ENCODE data around the gene SUSD1.

The SUSD1 gene

DNA sequence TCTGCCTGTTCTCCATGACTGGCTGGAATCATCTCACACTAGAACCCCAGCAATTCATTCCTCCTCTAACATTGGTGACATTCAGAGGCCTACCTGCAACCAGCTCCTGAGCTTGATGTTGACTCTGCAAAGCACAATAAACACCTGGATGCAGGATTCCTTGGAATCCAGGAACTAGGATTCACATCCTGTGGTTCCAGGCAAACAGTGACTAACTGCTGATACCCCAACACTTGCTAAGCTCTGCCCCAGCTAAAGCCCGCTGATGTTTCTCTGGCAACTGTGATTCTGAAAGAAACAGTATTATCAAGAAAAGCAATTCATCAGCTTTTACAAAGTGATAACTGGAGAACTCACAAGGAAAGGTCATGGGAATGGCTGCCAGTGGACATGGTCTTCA lies 29.2 kb downstream of the SUSD1 start:
- no peak overlapping the region for H3K9ac ChIP-seq
- no peaks in the 10 kb centered on the region for H3K36me3 ChIP-seq (ENCODE audit: insufficient read depth)
- H3K4me2 ChIP-seq = no peak overlapping the region
- H3K4me3 ChIP-seq (IDR thresholded peaks at IDR 0.05; ENCODE audit: insufficient read depth, low read depth, low read length) = no peak overlapping the region
- no peak overlapping the region for H2AFZ ChIP-seq (ENCODE audit: low read depth)
- no peaks in the 10 kb centered on the region for H3K27me3 ChIP-seq (ENCODE audit: insufficient read depth, low read depth)
- H3K27ac ChIP-seq = no peak overlapping the region
- no peak for TF ChIP-seq CTCF (conservative IDR thresholded peaks at IDR 0.05; ENCODE audit: low read depth, low read length)
- peaks cover 1% of the 10 kb centered on the region for H3K4me1 ChIP-seq (ENCODE audit: low read depth, poor library complexity, severe bottlenecking)
- no peaks in the 10 kb centered on the region for H4K20me1 ChIP-seq (ENCODE audit: insufficient read depth)
- no peaks in the 10 kb centered on the region for H3K79me2 ChIP-seq (ENCODE audit: insufficient read depth, low read depth)

DNA sequence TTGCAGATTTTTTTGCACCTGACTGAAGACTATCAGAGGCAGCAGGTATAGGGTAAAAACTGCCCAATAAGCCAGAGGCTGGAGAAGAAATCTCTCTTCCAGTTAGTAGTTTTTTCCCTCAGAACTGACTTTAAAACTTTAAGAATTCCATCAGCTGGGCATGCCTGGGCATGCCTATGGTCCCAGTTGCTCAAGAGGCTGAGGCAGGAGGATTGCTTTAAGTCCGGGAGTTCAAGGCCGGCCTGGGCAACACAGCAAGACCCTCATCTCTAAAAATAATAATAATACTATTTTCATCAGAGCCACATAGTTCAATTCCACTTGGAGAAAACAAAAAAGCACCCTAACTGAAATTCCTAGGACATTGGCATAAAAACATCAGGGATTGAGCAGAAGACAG lies 30.3 kb downstream of the SUSD1 start:
- no peaks in the 10 kb centered on the region for H3K79me2 ChIP-seq (ENCODE audit: insufficient read depth, low read depth)
- H2AFZ ChIP-seq (ENCODE audit: low read depth) = no peak overlapping the region
- peaks cover 9% of the 10 kb centered on the region for H3K4me1 ChIP-seq (ENCODE audit: low read depth, poor library complexity, severe bottlenecking)
- no peak overlapping the region for H3K9ac ChIP-seq
- no peaks in the 10 kb centered on the region for H4K20me1 ChIP-seq (ENCODE audit: insufficient read depth)
- no peak overlapping the region for H3K4me3 ChIP-seq (IDR thresholded peaks at IDR 0.05; ENCODE audit: insufficient read depth, low read depth, low read length)
- H3K27me3 ChIP-seq (ENCODE audit: insufficient read depth, low read depth) = no peaks in the 10 kb centered on the region
- no peak overlapping the region for H3K4me2 ChIP-seq
- H3K36me3 ChIP-seq (ENCODE audit: insufficient read depth) = no peaks in the 10 kb centered on the region
- H3K27ac ChIP-seq = no peak overlapping the region
- TF ChIP-seq CTCF (conservative IDR thresholded peaks at IDR 0.05; ENCODE audit: low read depth, low read length) = no peak

GRCh38 chr9:112142420-112142819 lies 32.7 kb downstream of the SUSD1 start:
- no peak overlapping the region for H2AFZ ChIP-seq (ENCODE audit: low read depth)

GRCh38 chr9:112140936-112141335 lies 34.2 kb downstream of the SUSD1 start:
- no peak overlapping the region for H3K4me3 ChIP-seq (IDR thresholded peaks at IDR 0.05; ENCODE audit: insufficient read depth, low read depth, low read length)
- no peak overlapping the region for H3K27ac ChIP-seq
- no peaks in the 10 kb centered on the region for H4K20me1 ChIP-seq (ENCODE audit: insufficient read depth)
- no peak for TF ChIP-seq CTCF (conservative IDR thresholded peaks at IDR 0.05; ENCODE audit: low read depth, low read length)
- no peak overlapping the region for H3K4me2 ChIP-seq
- peaks cover 9% of the 10 kb centered on the region for H3K4me1 ChIP-seq (ENCODE audit: low read depth, poor library complexity, severe bottlenecking)
- no peaks in the 10 kb centered on the region for H3K79me2 ChIP-seq (ENCODE audit: insufficient read depth, low read depth)
- no peaks in the 10 kb centered on the region for H3K27me3 ChIP-seq (ENCODE audit: insufficient read depth, low read depth)
- no peaks in the 10 kb centered on the region for H3K36me3 ChIP-seq (ENCODE audit: insufficient read depth)
- no peak overlapping the region for H3K9ac ChIP-seq
- H2AFZ ChIP-seq (ENCODE audit: low read depth) = no peak overlapping the region

More at GRCh38 chr9:112142420-112142819, 32.7 kb downstream of the SUSD1 start:
- Histone ChIP-seq H3K4me3 (IDR thresholded peaks at IDR 0.05; ENCODE audit: insufficient read depth, low read depth, low read length) (no peak overlapping the region), H3K79me2 (ENCODE audit: insufficient read depth, low read depth) (no peaks in the 10 kb centered on the region), H3K4me2 (no peak overlapping the region), H3K27me3 (ENCODE audit: insufficient read depth, low read depth) (no peaks in the 10 kb centered on the region), H3K9ac (no peak overlapping the region), H3K4me1 (ENCODE audit: low read depth, poor library complexity, severe bottlenecking) (peaks cover 9% of the 10 kb centered on the region), H3K36me3 (ENCODE audit: insufficient read depth) (no peaks in the 10 kb centered on the region), H3K27ac (no peak overlapping the region), H4K20me1 (ENCODE audit: insufficient read depth) (no peaks in the 10 kb centered on the region)
- no peak for TF ChIP-seq CTCF (conservative IDR thresholded peaks at IDR 0.05; ENCODE audit: low read depth, low read length)
